DND-41 (cell line): ENCODE data around the gene EFCAB3.
"Not testable (repeated sequence)": the region's sequence is repeated elsewhere in the genome, so short reads cannot be mapped to it uniquely, and the experiment has no call there.

Experiments used
- CTCF ChIP-seq: IDR thresholded peaks from 2 replicates; pipeline ENCODE4 v1.5.1; 2012; ENCODE audit warnings: borderline replicate concordance, low read length, moderate library complexity, mild to moderate bottlenecking; ENCODE audit not compliant: poor library complexity, severe bottlenecking; ENCODE audit errors: extremely low read depth
- EZH2 ChIP-seq: IDR thresholded peaks from 3 replicates; pipeline ENCODE4 v1.6.1; 2012; ENCODE audit warnings: borderline replicate concordance, low read depth, mild to moderate bottlenecking, moderate library complexity, low read length, inconsistent platforms; ENCODE audit not compliant: severe bottlenecking

GRCh38 chr17:62435251-62435650 is 54.9 kb downstream of the EFCAB3 start:
- TF ChIP-seq EZH2, CTCF: not testable (repeated sequence)
